CD14-positive monocyte (primary cell): ENCODE results near the gene URGCP. TPM values are rescaled to one million over a fixed set of nuclear protein-coding genes. Genes with fewer than 3 reads are reported as not detected.

Experiments
- DNase-seq, 3 donors: peaks; one replicate each; pipeline ENCODE4 v3.0.0-alpha.2; 2011 to 2022
- H2AFZ ChIP-seq: 2 replicates; pipeline ENCODE4 v1.6.0; 2012; ENCODE audit warnings: mild to moderate bottlenecking, low read depth, low read length, inconsistent platforms; ENCODE audit not compliant: insufficient read depth, poor library complexity, severe bottlenecking
- H3K27ac ChIP-seq, 2 donors: 1 replicate in 1 of 2; 2 replicates in 1 of 2; pipeline ENCODE4 v1.5.1; 2012 to 2013; ENCODE audit warnings: low read length in 2 of 2, control low read depth in 1 of 2, inconsistent platforms in 1 of 2, low read depth in 1 of 2, mild to moderate bottlenecking in 1 of 2
- H3K27me3 ChIP-seq, 2 donors: one replicate each; pipeline versions ENCODE4 v1.6.0 to v1.6.1; 2011 to 2013; ENCODE audit warnings: low read length in 2 of 2; ENCODE audit not compliant: control insufficient read depth in 2 of 2, insufficient read depth in 2 of 2
- H3K36me3 ChIP-seq, 2 donors: replicated peaks in 1 of 2; 1 replicate in 1 of 2; 2 replicates in 1 of 2; pipeline versions ENCODE4 v1.5.1 to v1.6.1; 2012 to 2013; ENCODE audit warnings: low read length in 2 of 2, control low read depth in 1 of 2, inconsistent platforms in 1 of 2, mild to moderate bottlenecking in 1 of 2; ENCODE audit not compliant: insufficient read depth in 2 of 2, control insufficient read depth in 1 of 2
- H3K4me1 ChIP-seq, 2 donors: 1 replicate in 1 of 2; 2 replicates in 1 of 2; pipeline versions ENCODE4 v1.5.1 to v1.6.1; 2012 to 2013; ENCODE audit warnings: low read length in 2 of 2, control low read depth in 1 of 2, inconsistent platforms in 1 of 2, mild to moderate bottlenecking in 1 of 2, moderate library complexity in 1 of 2; ENCODE audit not compliant: insufficient read depth in 2 of 2, control insufficient read depth in 1 of 2
- H3K4me2 ChIP-seq: replicated peaks from 2 replicates; pipeline ENCODE3; 2012; ENCODE audit warnings: low read length, moderate library complexity, mild to moderate bottlenecking; ENCODE audit not compliant: poor library complexity, severe bottlenecking; ENCODE audit errors: extremely low read depth
- H3K4me3 ChIP-seq, 3 experiments: fragments of 200-600 bp in 1 of 3; sonication (generic) in 1 of 3; replicated peaks in 1 of 3; 1 replicate in 2 of 3; 2 replicates in 1 of 3; pipeline ENCODE4 v1.5.1; 2011 to 2013; ENCODE audit warnings: low read length in 3 of 3, mild to moderate bottlenecking in 3 of 3, control low read depth in 2 of 3, low read depth in 2 of 3, inconsistent platforms in 1 of 3, moderate library complexity in 1 of 3
- H3K79me2 ChIP-seq: 2 replicates; pipeline ENCODE4 v1.6.0; 2012; ENCODE audit warnings: mild to moderate bottlenecking, control low read depth, inconsistent platforms, low read length, moderate library complexity; ENCODE audit not compliant: insufficient read depth
- H3K9ac ChIP-seq: 2 replicates; pipeline ENCODE4 v1.6.0; 2017; ENCODE audit warnings: low read length, mild to moderate bottlenecking; ENCODE audit not compliant: insufficient read depth, poor library complexity, severe bottlenecking
- H3K9me3 ChIP-seq, 2 donors: replicated peaks in 1 of 2; 1 replicate in 1 of 2; 2 replicates in 1 of 2; pipeline versions ENCODE4 v1.5.1 to v1.6.1; 2012 to 2013; ENCODE audit warnings: low read length in 2 of 2, control low read depth in 1 of 2; ENCODE audit not compliant: control insufficient read depth in 1 of 2, insufficient read depth in 1 of 2
- H4K20me1 ChIP-seq: 2 replicates; pipeline ENCODE4 v1.6.0; 2012; ENCODE audit warnings: mild to moderate bottlenecking, low read length, control low read depth, moderate library complexity; ENCODE audit not compliant: insufficient read depth
- H3K27ac Mint-ChIP-seq, 7 donors: one replicate each; pipeline ENCODE4 v1.8.0; 2020; ENCODE audit warnings: mild to moderate bottlenecking in 7 of 7, mixed read lengths in 7 of 7, moderate library complexity in 6 of 7, inconsistent platforms in 2 of 7
- H3K27me3 Mint-ChIP-seq, 3 donors: one replicate each; pipeline ENCODE4 v1.8.0; 2021 to 2022; ENCODE audit warnings: low read depth in 3 of 3, mild to moderate bottlenecking in 3 of 3, mixed read lengths in 3 of 3, moderate library complexity in 3 of 3, inconsistent platforms in 1 of 3
- H3K36me3 Mint-ChIP-seq, 2 donors: one replicate each; pipeline ENCODE4 v1.8.0; 2020; ENCODE audit warnings: mixed read lengths in 2 of 2, inconsistent platforms in 1 of 2, mild to moderate bottlenecking in 1 of 2
- H3K4me1 Mint-ChIP-seq: one replicate; pipeline ENCODE4 v1.8.0; 2020; ENCODE audit warnings: mild to moderate bottlenecking, mixed read lengths
- H3K4me3 Mint-ChIP-seq, 2 donors: one replicate each; pipeline ENCODE4 v1.8.0; 2020; ENCODE audit warnings: mild to moderate bottlenecking in 2 of 2, mixed read lengths in 2 of 2, moderate library complexity in 1 of 2
- H3K9me3 Mint-ChIP-seq, 7 donors: one replicate each; pipeline ENCODE4 v1.8.0; 2020 to 2022; ENCODE audit warnings: mixed read lengths in 7 of 7, mild to moderate bottlenecking in 6 of 7, moderate library complexity in 6 of 7, inconsistent platforms in 2 of 7
- WGBS: methylation state at CpG from one replicate; pipeline ENCODE4 v1.1.5; 2013; ENCODE audit warnings: missing lambda C conversion rate; ENCODE audit not compliant: insufficient coverage; 5-methylcytosine and 5-hydroxymethylcytosine counted together
- intact Hi-C, 2 donors: fragments of 100-400 bp; cut with micrococcal nuclease; formaldehyde crosslinking; loops; one replicate each; pipeline versions ENCODE4 v1.15.0 to v1.15.1; 2023
- polyA plus RNA-seq, 3 donors: library from polyadenylated mRNA; depleted of rRNA in 1 of 3; unstranded in 2 of 3; stranded (reverse) in 1 of 3; fragments of 300-500 nt in 2 of 3; fragments of >200 nt in 1 of 3; fragmentation: Illumina TruSeq in 2 of 3; gene quantifications; 1 replicate in 2 of 3; 2 replicates in 1 of 3; pipeline ENCODE4 v1.2.3, GENCODE V29; 2012 to 2021
- TF ChIP-seq, protein P1 (sequence below): fragments of 200-600 bp; IDR thresholded peaks from one replicate; pipeline ENCODE4 v1.8.0; 2022; ENCODE audit warnings: antibody characterized with exemption, mild to moderate bottlenecking

URGCP gene
- polyA plus RNA-seq, 3 donors = 5.7 to 6.8 (median 5.9) TPM

DNA sequence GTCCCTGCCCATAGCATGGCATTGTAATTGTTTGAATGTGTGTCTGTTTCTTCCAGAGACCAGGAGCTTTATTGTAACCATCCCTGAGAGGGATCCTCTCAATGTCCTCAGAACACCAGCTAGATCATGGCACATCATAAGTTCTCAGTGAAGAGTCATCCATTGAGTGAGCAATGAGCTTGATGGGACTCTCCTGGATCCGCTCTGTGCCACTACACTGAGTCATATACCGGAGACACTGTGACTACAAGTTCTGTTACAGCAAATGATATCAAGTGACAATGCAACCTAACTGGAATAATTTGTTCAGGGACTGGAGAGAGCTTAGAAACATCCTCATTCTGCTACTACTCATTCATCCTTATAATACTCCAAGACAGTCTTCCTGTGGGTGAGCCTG lies 62.1 kb downstream of the URGCP start:
- Histone ChIP-seq H3K9ac (no peak overlapping the region), H3K9me3 (no peaks in the 10 kb centered on the region), H3K79me2 (no peaks in the 10 kb centered on the region), H3K36me3 (no peaks in the 10 kb centered on the region), H3K4me2 (no peak overlapping the region), H2AFZ (no peak overlapping the region), H3K27ac (no peak overlapping the region), H3K4me3 (no peak overlapping the region), H4K20me1 (no peaks in the 10 kb centered on the region), H3K27me3 (peaks cover 0 to 8% of the 10 kb centered on the region in 2 donors), H3K4me1 (no peaks in the 10 kb centered on the region)
- peak in 1 of 3 donors; percentile 36 for DNase-seq
- no CpG with 5 or more reads among the region's 2 CpGs for WGBS
- Mint-ChIP-seq H3K4me3 (no peak overlapping the region), H3K36me3 (no peaks in the 10 kb centered on the region), H3K27ac (no peak overlapping the region), H3K27me3 (peaks cover 13 to 25% (median 14%) of the 10 kb centered on the region in 3 donors), H3K4me1 (no peaks in the 10 kb centered on the region), H3K9me3 (no peaks in the 10 kb centered on the region)
- intact Hi-C loops = no loop called here
- TF ChIP-seq, protein P1, sequence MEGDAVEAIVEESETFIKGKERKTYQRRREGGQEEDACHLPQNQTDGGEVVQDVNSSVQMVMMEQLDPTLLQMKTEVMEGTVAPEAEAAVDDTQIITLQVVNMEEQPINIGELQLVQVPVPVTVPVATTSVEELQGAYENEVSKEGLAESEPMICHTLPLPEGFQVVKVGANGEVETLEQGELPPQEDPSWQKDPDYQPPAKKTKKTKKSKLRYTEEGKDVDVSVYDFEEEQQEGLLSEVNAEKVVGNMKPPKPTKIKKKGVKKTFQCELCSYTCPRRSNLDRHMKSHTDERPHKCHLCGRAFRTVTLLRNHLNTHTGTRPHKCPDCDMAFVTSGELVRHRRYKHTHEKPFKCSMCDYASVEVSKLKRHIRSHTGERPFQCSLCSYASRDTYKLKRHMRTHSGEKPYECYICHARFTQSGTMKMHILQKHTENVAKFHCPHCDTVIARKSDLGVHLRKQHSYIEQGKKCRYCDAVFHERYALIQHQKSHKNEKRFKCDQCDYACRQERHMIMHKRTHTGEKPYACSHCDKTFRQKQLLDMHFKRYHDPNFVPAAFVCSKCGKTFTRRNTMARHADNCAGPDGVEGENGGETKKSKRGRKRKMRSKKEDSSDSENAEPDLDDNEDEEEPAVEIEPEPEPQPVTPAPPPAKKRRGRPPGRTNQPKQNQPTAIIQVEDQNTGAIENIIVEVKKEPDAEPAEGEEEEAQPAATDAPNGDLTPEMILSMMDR = no peak

DNA sequence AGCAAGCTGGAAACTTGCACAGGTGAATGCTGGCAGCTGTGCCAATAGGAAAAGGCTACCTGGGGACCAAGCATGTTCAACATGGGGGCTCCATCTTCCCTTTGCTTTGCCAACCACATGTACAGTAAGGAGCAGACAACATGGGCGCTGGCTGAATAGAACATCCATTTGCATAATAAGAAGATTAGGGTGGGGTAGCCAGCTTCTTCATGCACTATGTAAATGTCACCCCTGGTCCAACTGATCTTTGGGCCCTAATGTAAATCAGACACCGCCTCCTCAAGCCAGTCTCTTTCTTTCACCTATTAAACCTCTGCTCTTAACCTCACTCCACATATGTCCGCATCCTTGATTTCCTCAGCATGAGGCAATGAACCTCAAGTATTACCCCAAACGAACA lies 63.1 kb downstream of the URGCP start:
- Mint-ChIP-seq H3K9me3 (no peaks in the 10 kb centered on the region), H3K27me3 (peaks cover 10 to 22% (median 10%) of the 10 kb centered on the region in 3 donors), H3K27ac (no peak overlapping the region), H3K4me1 (peaks cover 6% of the 10 kb centered on the region), H3K36me3 (no peaks in the 10 kb centered on the region), H3K4me3 (no peak overlapping the region)
- intact Hi-C loops = no loop called here
- no peak overlapping the region for H2AFZ ChIP-seq
- no peak overlapping the region for H3K27ac ChIP-seq
- H3K4me2 ChIP-seq = no peak overlapping the region
- no peaks in the 10 kb centered on the region for H3K36me3 ChIP-seq
- H3K27me3 ChIP-seq = peaks cover 0 to 3% of the 10 kb centered on the region in 2 donors
- H3K4me3 ChIP-seq = no peak overlapping the region
- H3K9me3 ChIP-seq = no peaks in the 10 kb centered on the region
- no peaks in the 10 kb centered on the region for H3K79me2 ChIP-seq
- H3K4me1 ChIP-seq = peaks cover 4% of the 10 kb centered on the region in 2 donors
- TF ChIP-seq, protein P1 = no peak
- H3K9ac ChIP-seq = no peak overlapping the region
- no peaks in the 10 kb centered on the region for H4K20me1 ChIP-seq
- WGBS = 100% methylated on average over 3 of the region's 4 CpGs
- DNase-seq = no peak
